Left colon (tissue), 2 donors: ENCODE measurements around the gene SLC6A19. TPM values are rescaled to one million over a fixed set of nuclear protein-coding genes. Genes with fewer than 3 reads are reported as not detected.

ENCODE experiments used
- ATAC-seq: fragments of 200-7000 bp; cut with Tn5 transposase; one replicate; pipeline ENCODE4 v1.9.1; 2020; ENCODE audit warnings: mild to moderate bottlenecking, moderate library complexity
- DNase-seq, 2 donors: peaks; one replicate each; pipeline ENCODE4 v3.0.0-alpha.2; 2020
- intact Hi-C, 2 donors: fragments of 100-400 bp; cut with DNase I in 1 of 2; cut with micrococcal nuclease in 1 of 2; formaldehyde crosslinking; loops; one replicate each; pipeline versions ENCODE4 v1.11.2 to v1.14.0; 2022; cut with DNase I, micrococcal nuclease
- total RNA-seq, 2 donors: library from RNA; stranded (reverse); fragmentation: NEBNext Ultra II Directional; extraction: Animal tissue kit (Norgen Biotek cat#: 25700); gene quantifications; one replicate each; pipeline ENCODE4 v1.2.1, GENCODE V29; 2021
- donor health status: DM: no; HTN: no; CAD: no.
- donor health status: DM: yes; HTN: yes; CAD: no.

SLC6A19 gene
- total RNA-seq, 2 donors from 2014 or later, result 5.8 to 72.5 TPM

DNA sequence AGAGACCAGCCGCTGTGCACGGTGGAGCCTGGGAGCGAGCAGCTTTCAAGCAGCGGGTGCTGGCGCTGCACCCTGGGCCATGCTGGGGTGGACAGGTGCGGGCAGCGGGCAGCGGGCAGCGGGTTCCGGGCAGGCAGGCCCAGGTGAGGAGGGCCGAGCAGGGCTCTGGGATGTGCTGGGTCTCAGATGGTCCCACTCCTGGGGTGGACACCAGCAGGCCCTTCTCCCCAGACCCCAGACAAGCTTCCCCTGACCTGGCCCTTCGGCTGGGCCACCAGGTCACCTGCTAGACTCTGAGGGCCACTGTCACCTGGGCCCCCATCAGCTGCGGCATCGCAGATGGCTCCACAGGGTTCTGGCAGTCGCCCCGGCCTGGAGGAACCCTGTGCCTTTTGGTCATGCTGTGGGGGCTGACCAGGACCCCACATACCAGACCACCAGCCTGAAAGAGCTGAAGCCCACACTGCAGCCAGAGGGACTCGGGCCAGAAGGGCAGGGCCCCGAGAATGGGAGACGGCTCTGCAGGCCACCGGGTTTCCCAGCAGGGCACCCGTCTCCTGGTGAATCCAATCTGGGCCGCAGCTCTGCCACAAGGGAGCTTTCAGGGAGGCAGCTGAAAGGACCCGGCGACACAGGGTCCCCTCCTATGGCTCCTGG is 2.0 kb downstream of the SLC6A19 start:
- peak in 1 of 2 donors; percentile 22 for DNase-seq
- intact Hi-C loops, result no loop called here

GRCh38 chr5:1203968-1204692 is 2.7 kb downstream of the SLC6A19 start:
- intact Hi-C loops, result no loop called here
- peak in 1 of 2 donors; percentile 18 for DNase-seq
- ATAC-seq, result no peak

More for the DNA sequence above, 2.0 kb downstream of the SLC6A19 start:
- no peak for ATAC-seq

- intact Hi-C loops, result no loop called here
- DNase-seq (peak in 1 of 2 donors; percentile 28), ATAC-seq (peak; percentile 32)
These were observed 3.4 kb downstream of the SLC6A19 start for GRCh38 chr5:1204693-1205242.

DNA sequence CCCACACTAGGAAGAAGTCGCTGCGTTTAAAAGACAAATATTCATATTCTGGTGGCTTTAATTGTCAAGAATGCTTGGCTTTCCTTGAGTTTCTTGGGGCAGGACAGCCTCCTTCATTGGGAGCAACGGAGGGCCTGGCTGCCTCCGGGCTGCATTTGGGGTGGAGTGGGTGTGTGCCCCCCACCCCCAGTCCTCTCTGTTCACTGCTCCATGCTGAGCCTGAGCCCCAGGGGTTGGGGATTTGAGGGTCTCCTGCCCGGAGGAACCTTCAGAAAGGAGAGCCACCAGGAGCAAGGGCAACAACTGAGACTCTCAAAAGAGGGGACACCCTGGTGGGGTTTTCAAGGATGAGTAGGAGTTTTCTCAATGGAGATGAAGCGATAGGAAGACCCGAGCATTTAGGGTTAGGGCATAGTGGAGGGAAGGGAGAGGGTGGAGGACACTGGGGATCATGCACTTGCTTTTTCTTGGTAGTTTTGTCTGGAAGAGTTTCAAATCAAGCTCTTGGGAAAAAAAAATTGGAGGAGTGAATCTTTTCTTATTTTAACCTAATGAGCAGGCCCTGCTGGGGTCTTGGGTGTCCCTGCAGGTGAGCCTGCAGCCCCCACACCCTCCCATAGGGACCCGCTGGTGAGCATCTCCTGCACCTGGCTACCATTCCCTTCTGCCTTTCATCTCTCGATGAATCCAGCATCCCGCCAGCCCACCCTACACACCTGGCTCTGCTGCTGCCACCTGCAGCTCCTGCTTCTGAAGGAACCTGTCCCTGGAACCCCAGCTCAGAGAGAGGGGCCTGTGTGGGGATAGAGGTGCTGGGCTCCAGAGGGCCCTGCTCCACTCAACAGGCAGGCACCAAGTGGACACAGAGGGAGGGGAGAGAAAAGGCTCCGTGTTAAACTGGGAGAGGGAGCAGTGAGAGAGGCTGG is 4.1 kb downstream of the SLC6A19 start:
- ATAC-seq, result no peak
- intact Hi-C loops, result no loop called here
- no peak for DNase-seq

DNA sequence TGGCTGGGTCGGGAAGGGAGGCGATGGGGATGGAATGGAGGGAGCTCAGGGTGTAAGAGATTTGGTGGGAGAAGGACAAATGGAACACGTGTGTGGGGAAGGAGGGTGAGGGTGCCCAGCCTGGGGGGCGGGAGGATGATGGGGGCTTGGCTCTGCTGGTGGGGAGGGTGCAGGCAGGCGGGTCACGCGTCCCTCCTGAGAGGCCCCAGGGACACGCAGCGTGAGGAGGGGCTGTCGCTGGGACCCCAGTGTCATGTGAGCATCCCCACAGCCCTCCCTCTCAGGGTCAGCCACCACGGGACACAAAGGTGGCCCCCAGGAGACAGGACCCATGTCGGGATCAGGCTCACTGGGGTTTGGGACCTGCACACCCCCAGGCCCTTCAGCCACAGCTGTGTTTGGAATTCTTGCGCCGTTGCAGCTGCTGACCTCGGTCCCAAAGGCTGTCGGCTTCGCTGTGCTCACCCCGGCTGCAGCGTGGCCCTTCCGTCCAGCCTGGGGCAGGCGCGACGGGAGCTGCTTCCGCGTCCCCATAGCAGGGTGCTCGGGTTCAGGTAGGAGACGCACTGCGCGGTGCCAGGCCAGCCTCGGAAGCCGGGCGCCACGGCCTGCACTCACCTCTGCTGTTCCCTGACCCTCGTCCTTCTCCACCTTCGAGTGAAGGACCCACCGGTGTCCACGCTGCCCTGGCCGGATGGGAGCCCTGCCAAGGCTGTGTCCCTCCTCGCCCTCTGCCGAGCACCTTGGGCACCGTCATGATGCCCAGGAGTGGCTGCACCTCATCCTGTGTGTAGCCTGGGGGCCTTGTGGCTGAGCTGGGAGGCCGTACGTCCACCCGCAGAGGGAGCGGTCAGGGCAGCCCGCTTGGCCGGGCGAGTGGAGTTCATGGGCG is 5.4 kb downstream of the SLC6A19 start:
- no peak for ATAC-seq
- DNase-seq, result no peak
- intact Hi-C loops, result no loop called here

DNA sequence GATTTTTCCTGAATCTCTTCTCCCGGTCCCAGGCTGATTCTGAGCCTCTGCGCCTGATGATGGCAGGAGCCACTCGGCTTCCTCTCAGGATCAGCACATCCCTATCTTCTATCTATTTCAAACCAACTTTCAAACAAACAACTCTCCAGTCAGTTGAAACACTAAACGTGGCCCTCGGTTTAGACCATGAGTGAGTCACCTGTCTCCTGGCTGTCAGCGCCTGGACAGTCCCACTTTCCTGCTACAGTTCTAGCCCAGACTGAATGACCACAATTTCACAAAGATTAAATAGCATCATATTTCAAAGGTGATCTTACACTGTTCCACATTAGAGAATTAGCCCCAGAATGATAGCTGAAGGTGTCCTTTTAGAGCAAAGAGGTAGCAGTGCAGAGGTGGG is 6.2 kb downstream of the SLC6A19 start:
- intact Hi-C loops, result no loop called here
- DNase-seq, result no peak
- no peak for ATAC-seq

GRCh38 chr5:1208221-1208742 is 6.9 kb downstream of the SLC6A19 start:
- DNase-seq, result no peak
- intact Hi-C loops, result no loop called here
- ATAC-seq, result no peak

GRCh38 chr5:1208743-1209488 is 7.5 kb downstream of the SLC6A19 start:
- DNase-seq (peak in 1 of 2 donors; percentile 62), ATAC-seq (peak; percentile 78)
- intact Hi-C loops, result no loop called here

GRCh38 chr5:1209489-1209852 is 8.1 kb downstream of the SLC6A19 start:
- intact Hi-C loops, result no loop called here
- DNase-seq (no peak), ATAC-seq (no peak)

DNA sequence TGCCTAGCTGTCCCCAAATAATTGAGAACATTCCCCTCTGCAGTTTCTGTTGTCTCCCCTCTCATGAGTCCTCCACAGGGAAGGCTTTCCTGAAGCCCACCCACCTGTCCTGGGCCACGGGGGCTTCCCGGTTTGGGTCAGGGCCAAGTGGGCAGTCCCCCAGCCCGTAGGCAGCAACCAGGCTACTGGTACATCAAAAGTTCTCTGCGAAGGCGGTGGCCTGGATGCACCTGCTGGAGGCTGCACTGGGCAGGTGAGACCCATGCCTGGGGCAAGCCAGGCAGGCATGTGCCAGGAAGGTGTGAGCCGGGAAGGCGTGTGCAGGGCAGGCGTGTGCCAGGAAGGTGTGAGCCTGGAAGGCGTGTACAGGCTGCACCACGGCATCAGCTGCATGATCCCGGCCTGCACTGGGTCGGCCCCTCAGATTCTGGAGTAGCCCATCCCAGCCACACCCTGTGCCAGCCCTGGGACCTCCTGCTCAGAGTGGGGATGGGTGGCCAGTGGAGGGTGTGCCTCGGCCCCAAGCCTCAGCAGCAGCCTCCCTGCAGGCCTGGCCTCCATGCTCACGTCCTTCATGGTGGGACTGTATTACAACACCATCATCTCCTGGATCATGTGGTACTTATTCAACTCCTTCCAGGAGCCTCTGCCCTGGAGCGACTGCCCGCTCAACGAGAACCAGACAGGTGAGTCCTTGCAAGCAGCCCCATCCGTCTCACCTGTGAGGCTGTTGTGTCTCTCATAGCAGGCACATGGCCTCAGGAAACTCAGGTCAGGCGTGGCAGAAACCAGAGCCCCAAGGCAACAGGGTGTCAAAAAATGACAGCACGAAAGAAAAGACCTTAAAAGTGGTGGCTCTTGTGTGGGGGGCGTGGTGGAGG is 8.7 kb downstream of the SLC6A19 start:
- intact Hi-C loops, result no loop called here
- DNase-seq (no peak), ATAC-seq (peak; percentile 31)

- ATAC-seq (no peak), DNase-seq (no peak)
- intact Hi-C loops, result no loop called here
These were observed 9.4 kb downstream of the SLC6A19 start for GRCh38 chr5:1210832-1211251.

DNA sequence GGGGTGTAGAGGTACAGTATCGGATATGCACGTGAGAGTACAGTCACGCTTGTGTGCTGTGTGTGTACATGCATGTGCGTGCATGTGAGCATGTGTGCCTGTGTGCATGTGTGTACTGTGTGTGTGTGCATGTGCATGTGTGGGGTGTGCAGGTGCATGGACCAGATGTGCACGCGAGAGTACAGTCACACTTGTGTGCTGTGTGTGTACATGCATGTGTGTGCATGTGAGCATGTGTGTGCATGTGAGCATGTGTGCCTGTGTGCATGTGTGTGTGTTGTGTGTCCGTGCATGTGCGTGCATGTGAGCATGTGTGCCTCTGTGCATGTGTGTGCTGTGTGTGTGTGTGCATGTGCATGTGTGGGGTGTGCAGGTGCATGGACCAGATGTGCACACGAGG is 10.3 kb downstream of the SLC6A19 start:
- intact Hi-C loops, result no loop called here
- ATAC-seq (no peak), DNase-seq (no peak)

- intact Hi-C loops, result no loop called here
- ATAC-seq (no peak), DNase-seq (no peak)
These were observed 10.9 kb downstream of the SLC6A19 start for GRCh38 chr5:1212271-1212670.

DNA sequence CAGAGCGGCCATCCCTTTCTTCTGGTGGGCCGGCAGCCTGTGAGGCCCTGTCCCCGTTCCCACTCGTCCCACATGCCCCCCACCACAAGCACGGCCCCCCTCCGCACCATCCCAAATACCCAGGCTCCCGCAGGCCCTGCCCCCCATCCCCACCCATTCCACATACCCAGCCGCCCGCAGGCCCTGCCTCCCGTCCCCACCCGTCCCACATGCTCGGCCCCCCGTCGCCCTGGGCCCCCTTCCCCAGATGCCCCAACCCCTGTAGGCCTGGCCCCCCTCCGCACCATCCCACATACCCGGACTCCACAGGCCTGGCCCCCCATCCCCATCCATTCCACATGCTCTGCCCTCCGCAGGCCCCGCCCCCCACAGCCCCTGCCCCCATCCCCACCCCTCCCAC is 11.5 kb downstream of the SLC6A19 start:
- intact Hi-C loops, result no loop called here
- ATAC-seq (no peak), DNase-seq (no peak)

GRCh38 chr5:1213508-1214162 is 12.2 kb downstream of the SLC6A19 start:
- no peak for DNase-seq
- intact Hi-C loops, result no loop called here
- no peak for ATAC-seq
